Stimulated activated naive CD8-positive, alpha-beta T cell treated with anti-CD3 and anti-CD28 coated beads, Interleukin-15, Interleukin-2, amounts not matched to agents 100 U/mL and 50 U/mL, for 24 hours (primary cell): ENCODE measurements around the gene B3GNT8.
A peak's percentile ranks its signal among the peaks of the same experiment; 100 is the strongest.
"Not testable (repeated sequence)": the region's sequence is repeated elsewhere in the genome, so short reads cannot be mapped to it uniquely, and the experiment has no call there.

Source experiments
- ATAC-seq: fragments of 150-1000 bp; cut with Tn5 transposase; one replicate; pipeline ENCODE4 v1.10.0; 2021
- DNase-seq: peaks from one replicate; pipeline ENCODE4 v3.0.0; 2021

B3GNT8 gene

GRCh38 chr19:41426952-41427646 lies at the start of gene B3GNT8:
Gene B3GNT8, minus strand, starts transcription at chr19:41427374. Its CDS starts 596 bp downstream, at chr19:41426778.
- DNase-seq (peak; percentile 70), ATAC-seq (peak; percentile 67)

- ATAC-seq (no peak), DNase-seq (no peak)
These were observed 49.4 kb upstream of the B3GNT8 start for GRCh38 chr19:41476583-41476982.

GRCh38 chr19:41463257-41464256 lies 36.4 kb upstream of the B3GNT8 start:
- ATAC-seq, DNase-seq: not testable (repeated sequence)

GRCh38 chr19:41462497-41462896 lies 35.3 kb upstream of the B3GNT8 start:
- ATAC-seq (no peak), DNase-seq (no peak)

- DNase-seq (no peak), ATAC-seq (peak; percentile 76)
These were observed 30.1 kb upstream of the B3GNT8 start for GRCh38 chr19:41457241-41457640.

- ATAC-seq (no peak), DNase-seq (no peak)
These were observed 29.3 kb upstream of the B3GNT8 start for GRCh38 chr19:41456342-41456918.

- no peak for DNase-seq
- no peak for ATAC-seq
These were observed 28.8 kb upstream of the B3GNT8 start for GRCh38 chr19:41455936-41456335.

- no peak for ATAC-seq
- DNase-seq, result no peak
These were observed 25.6 kb upstream of the B3GNT8 start for GRCh38 chr19:41452584-41453275.

- ATAC-seq, result no peak
- no peak for DNase-seq
These were observed 22.6 kb upstream of the B3GNT8 start for GRCh38 chr19:41449865-41450178.

- peak; percentile 82 for DNase-seq
- peak; percentile 79 for ATAC-seq
These were observed 22.1 kb upstream of the B3GNT8 start for GRCh38 chr19:41449079-41449864.

- ATAC-seq (no peak), DNase-seq (no peak)
These were observed 20.7 kb upstream of the B3GNT8 start for GRCh38 chr19:41447732-41448332.

GRCh38 chr19:41445575-41445974 lies 18.4 kb upstream of the B3GNT8 start:
- ATAC-seq, result no peak
- no peak for DNase-seq

GRCh38 chr19:41443813-41444455 lies 16.8 kb upstream of the B3GNT8 start:
- no peak for DNase-seq
- ATAC-seq, result no peak

- no peak for ATAC-seq
- DNase-seq, result no peak
These were observed 15.5 kb upstream of the B3GNT8 start, which contains the start of gene ERICH4 for GRCh38 chr19:41442473-41443355. Gene ERICH4, plus strand, starts transcription at chr19:41443156. Its CDS starts 14 bp downstream, at chr19:41443170.

- DNase-seq, result no peak
These were observed 14.3 kb upstream of the B3GNT8 start for GRCh38 chr19:41441321-41441945.

GRCh38 chr19:41439441-41440222 lies 12.5 kb upstream of the B3GNT8 start, which contains the start of gene DMAC2:
Gene DMAC2, minus strand, starts transcription at chr19:41439912. Its CDS starts 13 bp downstream, at chr19:41439899.
- ATAC-seq (peak; percentile 98), DNase-seq (peak; percentile 94)

More at GRCh38 chr19:41441321-41441945, 14.3 kb upstream of the B3GNT8 start:
- ATAC-seq, result no peak

GRCh38 chr19:41437944-41438574 lies 10.9 kb upstream of the B3GNT8 start:
- ATAC-seq, result no peak
- no peak for DNase-seq

GRCh38 chr19:41436674-41436951 lies 9.4 kb upstream of the B3GNT8 start:
- DNase-seq, result no peak
- ATAC-seq, result no peak
